Left ventricle myocardium superior (tissue), 1 donor: ENCODE data around the gene MTX2. TPM values are rescaled to one million over a fixed set of nuclear protein-coding genes. Genes with fewer than 3 reads are reported as not detected.
"Not testable (repeated sequence)": the region's sequence is repeated elsewhere in the genome, so short reads cannot be mapped to it uniquely, and the experiment has no call there.

Experiments
- ATAC-seq: fragments of 200-7000 bp; cut with Tn5 transposase; one replicate; pipeline ENCODE4 v1.9.1; 2020; ENCODE audit warnings: mild to moderate bottlenecking, moderate library complexity
- DNase-seq: peaks from one replicate; pipeline ENCODE4 v3.0.0-alpha.2; 2020
- intact Hi-C: fragments of 100-400 bp; cut with micrococcal nuclease; formaldehyde crosslinking; loops from one replicate; pipeline ENCODE4 v1.11.0; 2022
- total RNA-seq: library from RNA; stranded (reverse); fragmentation: NEBNext Ultra II Directional; extraction: Animal tissue kit (Norgen Biotek cat#: 25700); gene quantifications from one replicate; pipeline ENCODE4 v1.2.1, GENCODE V29; 2021
- donor health status: DM: no; HTN: yes; CAD: no; lungs with severe emphysema.

The MTX2 gene
- total RNA-seq, 1 donor from 2014 or later, result 55.4 TPM

- intact Hi-C loops, result no loop called here
- no peak for DNase-seq
- ATAC-seq, result no peak
These were observed 87.0 kb downstream of the MTX2 start for GRCh38 chr2:176356251-176356650.

- ATAC-seq (no peak), DNase-seq (no peak)
- intact Hi-C loops, result no loop called here
These were observed 95.2 kb downstream of the MTX2 start for GRCh38 chr2:176364273-176364977.

GRCh38 chr2:176368349-176368748, 99.1 kb downstream of the MTX2 start:
- intact Hi-C loops, result no loop called here
- no peak for ATAC-seq
- no peak for DNase-seq

GRCh38 chr2:176370467-176371171, 101.4 kb downstream of the MTX2 start:
- DNase-seq (no peak), ATAC-seq (no peak)
- intact Hi-C loops, result no loop called here

- ATAC-seq, DNase-seq, intact Hi-C loops: not testable (repeated sequence)
These were observed 103.9 kb downstream of the MTX2 start for GRCh38 chr2:176373155-176373554.

- intact Hi-C loops, result no loop called here
- ATAC-seq, result no peak
- no peak for DNase-seq
These were observed 109.1 kb downstream of the MTX2 start for GRCh38 chr2:176378323-176378722.

GRCh38 chr2:176380341-176380740, 111.1 kb downstream of the MTX2 start:
- ATAC-seq, result no peak
- intact Hi-C loops, result no loop called here
- no peak for DNase-seq

- DNase-seq, result no peak
- intact Hi-C loops, result no loop called here
- ATAC-seq, result no peak
These were observed 113.9 kb downstream of the MTX2 start for GRCh38 chr2:176383100-176383499.

- intact Hi-C loops, result no loop called here
- ATAC-seq (no peak), DNase-seq (no peak)
These were observed 114.7 kb downstream of the MTX2 start for GRCh38 chr2:176383836-176384442.

- no peak for ATAC-seq
- intact Hi-C loops, result no loop called here
- no peak for DNase-seq
These were observed 116.0 kb downstream of the MTX2 start for GRCh38 chr2:176385219-176385759.

- intact Hi-C loops, result no loop called here
- DNase-seq (no peak), ATAC-seq (no peak)
These were observed 116.6 kb downstream of the MTX2 start for GRCh38 chr2:176385838-176386237.

Other genes with a start within 250 kb of the MTX2 start
- gene EVX2, start 185.5 kb upstream of the MTX2 start, total RNA-seq, result not detected
- gene HOXD13, start 176.7 kb upstream of the MTX2 start, total RNA-seq, result not detected
- not detected for gene HOXD12, start 169.6 kb upstream of the MTX2 start, total RNA-seq
- not detected for gene HOXD11, start 162.2 kb upstream of the MTX2 start, total RNA-seq
- not detected for gene HOXD10, start 152.7 kb upstream of the MTX2 start, total RNA-seq
- not detected for gene HOXD9, start 146.7 kb upstream of the MTX2 start, total RNA-seq
- gene HOXD8, start 139.7 kb upstream of the MTX2 start, total RNA-seq, result 0.92 TPM
- 0.22 TPM for gene HOXD4, start 117.9 kb upstream of the MTX2 start, total RNA-seq
- 0.27 TPM for gene HOXD3, start 112.1 kb upstream of the MTX2 start, total RNA-seq
- not detected for gene HOXD1, start 80.8 kb upstream of the MTX2 start, total RNA-seq